ENCODE measurements around the gene NMNAT2. TPM values are rescaled to one million over a fixed set of nuclear protein-coding genes. Genes with fewer than 3 reads are reported as not detected.

The NMNAT2 gene
- total and polyA plus RNA-seq, 2 of the 8 experiments (the other 6 are each of a cell fraction or from before 2014, with no cell fraction given), result 6.5 to 20.9 TPM

DNA sequence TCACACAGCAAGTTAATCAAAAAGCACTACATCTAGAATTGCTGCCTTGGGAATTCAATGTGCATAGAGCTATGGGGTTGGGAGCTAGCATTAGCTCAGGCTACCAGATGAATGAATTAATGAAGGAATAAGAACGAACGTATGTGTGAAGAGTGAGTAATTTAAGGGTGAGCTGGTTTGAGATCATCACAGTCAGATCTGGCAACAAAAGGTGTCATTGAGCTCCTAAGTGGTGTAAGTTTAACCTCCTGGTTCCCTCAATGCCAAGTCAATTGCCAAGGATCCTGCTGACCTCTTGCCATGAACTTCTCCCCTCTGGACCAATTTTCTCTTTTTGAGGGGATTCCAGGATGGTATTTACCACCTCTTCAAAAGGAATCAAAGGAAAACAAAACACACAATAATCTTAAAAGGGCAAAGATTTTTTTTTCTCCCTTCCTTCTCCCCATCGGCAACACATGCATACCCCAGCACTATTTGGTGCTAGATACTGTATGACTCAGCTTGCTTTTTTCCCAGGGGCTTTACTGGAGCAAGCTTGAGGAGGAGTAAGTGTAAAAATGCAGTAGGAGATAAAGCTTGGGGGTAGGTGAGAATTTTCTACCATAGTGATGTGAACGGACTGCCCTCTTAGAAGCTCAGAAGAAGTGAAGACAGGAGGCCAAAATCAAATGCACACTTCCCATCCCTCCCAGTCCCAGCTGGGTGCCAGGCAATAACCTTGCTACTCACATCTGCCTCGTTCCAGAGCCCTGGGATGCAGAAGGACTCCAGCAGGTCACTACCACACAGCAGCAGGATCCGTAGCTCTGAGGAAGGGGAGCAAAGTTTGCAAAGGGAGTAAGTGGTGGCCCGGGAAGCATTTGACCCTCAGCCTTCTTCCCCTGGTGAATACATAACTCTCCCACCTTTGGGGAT lies 140.1 kb downstream of the NMNAT2 start:
- Histone ChIP-seq H4K5ac (ENCODE audit: insufficient read length, low read depth, low read length) (no peak overlapping the region), H3K36me3 (ENCODE audit: control insufficient read depth in 2 of 4, insufficient read depth in 4 of 4, low read length in 3 of 4) (no peaks in the 10 kb centered on the region), H3K79me1 (ENCODE audit: low read depth, low read length) (no peaks in the 10 kb centered on the region), H3K4me1 (replicated peaks in 1 of 4; ENCODE audit: control insufficient read depth in 3 of 4, insufficient read depth in 4 of 4, low read length in 3 of 4) (peaks cover 14 to 23% (median 18%) of the 10 kb centered on the region in 4 experiments), H2BK12ac (ENCODE audit: low read depth, low read length) (no peak overlapping the region; the same call in 1 of the 2 replicates), H2AFZ (ENCODE audit: low read length) (no peak overlapping the region), H3K27ac (ENCODE audit: low read depth, low read length) (no peak overlapping the region), H4K91ac (replicated peaks; ENCODE audit: insufficient read length, low read length) (peak overlapping the region; percentile 25), H3K9me3 (ENCODE audit: insufficient read depth in 2 of 2, low read depth in 1 of 2, low read length in 1 of 2) (no peaks in the 10 kb centered on the region), H3K27me3 (replicated peaks in 1 of 4; ENCODE audit: control insufficient read depth in 3 of 4, extremely low read depth in 1 of 4, insufficient read depth in 3 of 4, low read length in 3 of 4) (no peaks in the 10 kb centered on the region), H3K18ac (ENCODE audit: extremely low read depth, low read length) (no peak overlapping the region), H3K23me2 (ENCODE audit: low read depth, low read length) (no peaks in the 10 kb centered on the region), H3K23ac (ENCODE audit: insufficient read length) (no peak overlapping the region), H3K14ac (ENCODE audit: insufficient read length) (no peak overlapping the region), H3K56ac (replicated peaks; ENCODE audit: insufficient read length, low read depth, low read length) (no peak overlapping the region), H4K20me1 (replicated peaks in 1 of 2; ENCODE audit: control insufficient read depth in 1 of 2, insufficient read depth in 2 of 2, low read length in 2 of 2) (no peaks in the 10 kb centered on the region), H3K9ac (replicated peaks in 1 of 4; ENCODE audit: extremely low read depth in 1 of 4, low read depth in 3 of 4, low read length in 3 of 4) (no peak overlapping the region), H3K4me3 (ENCODE audit: extremely low read depth in 1 of 4, insufficient read depth in 2 of 4, low read depth in 3 of 4, low read length in 4 of 4) (no peak overlapping the region), H2BK15ac (ENCODE audit: low read length) (peak overlapping the region; percentile 1), H3K79me2 (ENCODE audit: control insufficient read depth in 1 of 2, insufficient read depth in 2 of 2, low read length in 2 of 2) (no peaks in the 10 kb centered on the region), H2BK120ac (replicated peaks; ENCODE audit: low read depth, low read length) (no peak overlapping the region), H2BK5ac (ENCODE audit: low read depth, low read length) (0 out of 2 replicates have a peak overlapping the region, but pooled peaks have one; percentile 60), H2BK20ac (ENCODE audit: low read length) (no peak overlapping the region; the same call in 1 of the 2 replicates), H3K4ac (replicated peaks; ENCODE audit: insufficient read length, low read depth, low read length) (no peak overlapping the region), H3K4me2 (ENCODE audit: insufficient read depth in 1 of 2, low read depth in 2 of 2, low read length in 2 of 2) (0 out of 4 replicates have a peak overlapping the region, but pooled peaks of 1 of the 2 experiments have one; percentile 18), H2AK5ac (ENCODE audit: low read depth, low read length) (peak overlapping the region; percentile 47; the same call in 1 of the 2 replicates), H4K8ac (ENCODE audit: extremely low read depth, insufficient read depth, low read length) (no peak overlapping the region)
- ChIA-PET POLR2A (ENCODE audit: partially characterized antibody) (no interaction called here), CTCF (ENCODE audit: partially characterized antibody) (interaction anchor here (0.5 to 6.8 kb wide), 21 partner anchors 10 to 1936 kb away, joined by 3 to 84 read pairs (median 4); partner anchors contain the start of gene NMNAT2)
- DNase-seq (ENCODE audit: low read depth in 1 of 2, low spot score in 2 of 2), result no peak
- FAIRE-seq, result no peak
- WGBS, 2 experiments (ENCODE audit: extremely low coverage in 1 of 2, insufficient coverage in 1 of 2, insufficient read length in 1 of 2, insufficient replicate concordance in 2 of 2, low coverage in 1 of 2, low lambda C conversion rate in 2 of 2, missing lambda C conversion rate in 1 of 2), result 81 to 100% methylated on average over 2 to 7 of the region's 7 CpGs
- TF ChIP-seq POU5F1 (IDR thresholded peaks at IDR 0.05; ENCODE audit: low read depth, low read length), result no peak
- no peak for TF ChIP-seq CBX8 (IDR thresholded peaks at IDR 0.05; ENCODE audit: borderline replicate concordance, low read depth, low read length)
- TF ChIP-seq TAF1 (IDR thresholded peaks at IDR 0.05; ENCODE audit: low read depth, low read length), result no peak
- TF ChIP-seq GABPA (IDR thresholded peaks at IDR 0.05; ENCODE audit: borderline replicate concordance, insufficient read depth, low read length), result no peak
- no peak for TF ChIP-seq SRF (IDR thresholded peaks at IDR 0.05; ENCODE audit: low read depth, low read length)
- TF ChIP-seq SP2 (IDR thresholded peaks at IDR 0.05; ENCODE audit: low read length), result no peak
- no peak for TF ChIP-seq RXRA (IDR thresholded peaks at IDR 0.05; ENCODE audit: insufficient read depth, low read depth, low read length)
- no peak for TF ChIP-seq BACH1 (IDR thresholded peaks at IDR 0.05; ENCODE audit: low read length)
- TF ChIP-seq ASH2L (IDR thresholded peaks at IDR 0.05; ENCODE audit: low read length), result no peak
- TF ChIP-seq NANOG (IDR thresholded peaks at IDR 0.05; ENCODE audit: insufficient read depth, low read depth, low read length, poor library complexity, severe bottlenecking), result no peak
- TF ChIP-seq BRCA1 (IDR thresholded peaks at IDR 0.05; ENCODE audit: low read depth, low read length), result no peak
- TF ChIP-seq GTF2F1 (IDR thresholded peaks at IDR 0.05; ENCODE audit: borderline replicate concordance, low read depth, low read length), result no peak
- no peak for TF ChIP-seq CHD2 (IDR thresholded peaks at IDR 0.05; ENCODE audit: low read length)
